GM12801 (cell line): ENCODE data around the gene KNL1.

Experiments
- CTCF ChIP-seq: IDR thresholded peaks from one replicate; pipeline ENCODE4 v1.5.1; 2011; ENCODE audit warnings: control low read depth; ENCODE audit not compliant: insufficient read length; ENCODE audit errors: extremely low read depth

Gene KNL1

GRCh38 chr15:40593588-40594428, at the start of gene KNL1:
Gene KNL1, plus strand, starts transcription at chr15:40594249. Its CDS starts 8,683 bp downstream, at chr15:40602932.
- TF ChIP-seq CTCF: no peak

GRCh38 chr15:40545457-40545856, 48.6 kb upstream of the KNL1 start:
- no peak for TF ChIP-seq CTCF

GRCh38 chr15:40548610-40549009, 45.4 kb upstream of the KNL1 start:
- no peak for TF ChIP-seq CTCF

- TF ChIP-seq CTCF: no peak
These were observed 44.2 kb upstream of the KNL1 start for GRCh38 chr15:40549894-40550293.

- no peak for TF ChIP-seq CTCF
These were observed 43.6 kb upstream of the KNL1 start for GRCh38 chr15:40550341-40551037.

- TF ChIP-seq CTCF: no peak
These were observed 39.9 kb upstream of the KNL1 start for GRCh38 chr15:40554161-40554525.

- TF ChIP-seq CTCF: no peak
These were observed 38.2 kb upstream of the KNL1 start for GRCh38 chr15:40555876-40556275.
